CD4-positive, alpha-beta T cell treated with Interferon gamma for 1 hour (primary cell): ENCODE results near the gene DNAJC5.
"Not testable (repeated sequence)": the region's sequence is repeated elsewhere in the genome, so short reads cannot be mapped to it uniquely, and the experiment has no call there.

Experiments
- DNase-seq: peaks from one replicate; pipeline ENCODE4 v3.0.0-alpha.2; 2020

The DNAJC5 gene

GRCh38 chr20:63957004-63957689, 62.2 kb downstream of the DNAJC5 start:
- DNase-seq: peak; percentile 38

DNA sequence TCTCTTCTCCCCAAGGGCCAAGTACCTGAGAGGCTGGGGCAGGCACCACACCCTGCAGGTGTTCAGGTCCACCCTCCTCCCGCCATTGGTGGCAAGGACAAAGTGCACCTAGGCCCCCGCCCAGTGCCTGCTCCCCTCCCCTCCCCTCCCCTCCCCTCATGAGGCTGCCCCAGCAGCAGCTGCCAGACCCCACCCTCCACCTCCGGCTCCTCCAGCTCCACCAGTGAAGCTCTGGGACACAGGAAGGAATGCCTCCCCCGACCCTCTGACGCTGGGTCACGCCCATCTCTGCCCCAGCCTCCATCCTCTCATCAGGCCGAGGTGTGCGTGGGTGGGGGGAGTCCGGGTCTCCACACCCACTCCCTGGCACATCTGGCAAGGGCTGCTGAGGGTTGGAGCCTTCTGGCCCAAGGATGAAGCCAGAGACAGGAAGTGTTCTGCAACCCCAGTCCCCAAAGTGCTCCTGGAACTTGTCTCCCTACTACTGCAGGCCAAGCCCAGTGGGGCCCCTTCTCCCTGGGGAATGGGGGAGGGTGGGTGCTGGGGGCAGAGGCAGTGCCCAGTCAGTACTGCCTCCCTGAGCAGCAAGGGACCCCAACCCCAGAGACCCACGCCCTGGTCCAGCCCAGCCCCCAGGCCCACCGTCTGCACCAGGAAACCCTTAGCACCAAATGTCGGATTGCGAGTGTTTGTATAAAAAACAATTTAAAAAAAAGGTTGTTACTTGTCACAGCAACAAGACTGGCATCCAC, 62.9 kb downstream of the DNAJC5 start:
- DNase-seq: no peak

DNA sequence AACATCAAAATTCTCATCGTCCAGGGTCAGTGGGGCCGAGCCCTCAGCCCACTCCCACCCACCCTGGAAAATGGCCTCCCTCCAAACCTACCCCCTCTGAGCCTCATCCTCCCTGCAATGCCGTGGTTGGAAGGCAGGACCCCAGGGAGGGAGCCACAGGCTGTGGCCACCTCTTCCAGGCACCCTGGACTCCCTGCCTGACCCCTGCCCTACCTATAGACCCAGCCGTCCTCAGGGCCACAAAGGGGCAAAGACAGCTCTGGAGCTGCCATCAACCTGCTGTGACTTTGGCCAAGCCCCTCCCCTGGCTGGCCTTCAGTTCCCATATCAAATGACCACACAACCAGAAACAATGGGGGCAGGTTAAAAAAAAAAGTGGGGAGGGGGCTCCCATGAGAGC, 63.5 kb downstream of the DNAJC5 start:
- DNase-seq: no peak

- DNase-seq: no peak
Measured at GRCh38 chr20:63958964-63959698, 64.2 kb downstream of the DNAJC5 start.

DNA sequence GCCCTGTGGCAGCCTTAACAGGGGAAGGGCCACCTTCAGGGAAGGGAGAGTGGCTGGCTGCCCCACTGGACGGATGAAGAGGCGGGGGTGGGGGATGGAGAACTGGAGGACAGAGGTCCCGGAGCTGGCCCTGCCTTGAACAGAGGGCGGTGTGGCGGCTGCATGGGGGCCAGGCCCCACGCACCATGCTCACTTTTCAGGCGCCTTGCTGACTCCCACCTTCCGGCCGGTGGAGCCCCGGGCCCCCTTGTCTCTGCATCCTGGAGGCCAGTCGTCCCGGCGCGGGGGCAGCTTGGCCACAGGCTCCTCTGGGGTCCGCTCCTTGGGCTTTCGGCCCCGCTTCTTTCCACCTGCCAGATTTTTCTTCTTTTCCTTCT, 64.8 kb downstream of the DNAJC5 start:
- DNase-seq: no peak

DNA sequence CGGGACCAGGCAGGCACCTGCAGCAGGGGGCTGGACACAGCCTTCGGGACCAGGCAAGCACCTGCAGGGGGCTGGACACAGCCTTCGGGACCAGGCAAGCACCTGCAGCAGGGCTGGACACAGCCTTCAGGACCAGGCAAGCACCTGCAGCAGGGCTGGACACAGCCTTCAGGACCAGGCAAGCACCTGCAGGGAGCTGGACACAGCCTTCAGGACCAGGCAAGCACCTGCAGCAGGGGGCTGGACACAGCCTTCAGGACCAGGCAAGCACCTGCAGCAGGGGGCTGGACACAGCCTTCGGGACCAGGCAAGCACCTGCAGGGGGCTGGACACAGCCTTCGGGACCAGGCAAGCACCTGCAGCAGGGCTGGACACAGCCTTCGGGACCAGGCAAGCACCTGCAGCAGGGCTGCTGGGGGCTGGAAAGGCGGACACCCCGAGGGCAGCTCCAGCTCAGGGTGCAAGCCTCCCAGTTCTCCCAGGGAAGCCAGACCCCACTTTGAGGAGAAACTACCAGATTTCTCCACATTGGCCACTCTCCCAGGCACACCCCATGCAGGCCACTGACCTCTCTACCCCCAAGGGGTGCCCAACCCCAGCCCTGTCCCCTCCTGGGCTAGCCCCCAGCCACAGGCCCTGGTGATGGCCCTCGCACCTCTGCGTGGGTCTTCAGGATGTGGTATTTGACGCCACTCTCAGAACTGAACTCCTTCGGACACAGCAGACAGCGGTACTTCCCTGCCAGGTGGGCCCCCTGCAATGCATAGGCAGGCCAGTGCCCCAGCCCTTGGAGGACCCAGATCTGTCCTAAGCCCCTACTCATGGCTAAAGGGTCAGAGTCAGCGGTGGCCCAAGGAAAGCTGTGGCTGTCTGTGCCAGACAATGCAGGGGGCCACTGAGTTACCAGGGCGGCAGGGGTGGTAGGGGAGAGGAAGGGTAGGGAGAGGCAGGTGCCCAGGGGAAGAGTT, 66.0 kb downstream of the DNAJC5 start:
- not testable (repeated sequence) for DNase-seq

- DNase-seq: no peak
Measured at GRCh38 chr20:63961664-63962425, 66.9 kb downstream of the DNAJC5 start.

DNA sequence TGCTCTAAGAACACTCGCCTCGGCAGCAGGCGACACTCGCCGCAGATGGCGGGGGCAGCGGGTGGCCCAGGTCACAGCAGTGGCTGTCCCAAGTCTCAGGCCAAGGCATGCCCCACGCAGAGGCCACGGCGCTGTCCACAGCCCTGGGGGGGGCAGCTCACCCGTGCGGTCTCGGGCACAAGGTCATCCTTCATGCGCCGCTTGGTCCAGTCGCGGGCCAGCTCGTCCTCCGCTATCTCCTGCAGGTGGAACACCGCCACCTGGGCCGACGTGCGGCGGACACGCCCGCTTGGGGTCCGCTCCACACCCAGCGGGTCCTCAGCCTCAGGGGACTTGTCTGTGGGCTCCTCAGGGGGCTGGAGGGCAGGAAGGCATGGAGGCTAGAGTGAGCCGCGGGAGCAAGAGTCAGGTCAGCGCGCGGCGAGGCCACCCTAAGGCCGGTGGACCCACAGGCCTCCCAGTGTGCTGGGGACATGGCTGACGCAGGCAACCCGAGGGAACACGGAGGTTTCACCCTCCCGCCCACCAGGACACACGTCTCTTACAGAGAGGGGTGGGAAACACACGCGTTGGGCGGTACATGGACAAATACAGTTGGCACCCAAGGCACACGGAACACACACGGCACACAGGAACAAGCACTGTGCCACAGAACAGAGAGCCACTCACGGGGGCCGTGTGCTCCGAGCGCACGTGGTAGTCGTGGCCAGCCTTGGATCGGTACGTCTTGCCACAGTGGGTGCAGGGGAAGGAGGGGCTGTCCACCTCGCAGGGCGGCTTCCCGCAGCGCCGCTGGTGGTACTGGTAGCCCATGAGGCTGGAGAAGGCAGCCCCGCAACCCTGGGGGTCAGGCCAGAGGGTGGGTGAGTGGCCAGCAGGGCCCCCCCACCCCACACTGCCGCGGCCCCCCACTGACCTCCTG, 67.8 kb downstream of the DNAJC5 start:
- DNase-seq: no peak

GRCh38 chr20:63963348-63963741, 68.4 kb downstream of the DNAJC5 start:
- DNase-seq: no peak

GRCh38 chr20:63963784-63964301, 68.9 kb downstream of the DNAJC5 start:
- no peak for DNase-seq

DNA sequence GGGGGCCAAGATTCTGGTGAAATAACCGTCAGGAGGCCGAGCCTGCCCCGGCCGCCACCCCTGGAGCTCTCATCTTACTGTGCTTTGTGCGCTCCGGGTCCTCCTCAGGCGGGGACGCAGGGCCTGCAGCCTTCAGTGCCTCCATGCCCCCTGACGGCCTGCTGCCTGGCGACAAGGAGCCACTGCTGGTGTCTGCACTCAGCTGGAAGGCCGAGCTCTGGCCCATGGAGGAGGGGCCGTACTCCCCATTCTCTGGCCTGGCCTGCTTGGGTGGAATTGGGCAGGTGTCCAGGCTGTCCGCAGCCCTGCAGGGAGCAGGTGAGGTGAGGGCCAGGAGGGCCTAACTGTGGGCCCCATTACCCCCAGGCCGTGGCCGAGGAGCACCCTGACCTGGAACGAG, 69.5 kb downstream of the DNAJC5 start:
- no peak for DNase-seq

GRCh38 chr20:63966172-63966943, 71.4 kb downstream of the DNAJC5 start:
- DNase-seq: no peak

DNA sequence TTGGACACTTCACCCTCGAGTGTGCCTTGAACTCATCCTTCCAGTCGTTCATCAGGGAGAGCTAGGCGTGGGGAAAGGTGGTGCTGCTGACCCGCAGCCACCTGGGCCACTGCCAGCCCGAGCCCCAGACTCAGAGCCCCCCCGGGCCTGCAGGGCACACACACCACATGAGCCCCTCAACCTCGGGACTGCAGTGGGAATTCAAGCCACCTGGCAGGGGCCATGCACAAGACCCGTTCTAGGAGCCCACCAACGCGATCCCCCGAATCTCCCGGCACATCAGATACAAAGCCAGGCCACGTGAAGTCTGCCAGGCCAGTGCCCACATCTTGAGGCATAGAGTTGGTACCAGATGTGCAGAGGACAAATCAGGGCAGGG, 72.0 kb downstream of the DNAJC5 start:
- no peak for DNase-seq

GRCh38 chr20:63967330-63968135, 72.6 kb downstream of the DNAJC5 start:
- no peak for DNase-seq

- no peak for DNase-seq
Measured at GRCh38 chr20:63968136-63968927, 73.4 kb downstream of the DNAJC5 start.

- DNase-seq: no peak
Measured at GRCh38 chr20:63968928-63969760, 74.2 kb downstream of the DNAJC5 start.
